Frontal cortex (tissue), 4 donors: ENCODE results near the gene EHF. TPM values are rescaled to one million over a fixed set of nuclear protein-coding genes. Genes with fewer than 3 reads are reported as not detected.

Experiments
- DNase-seq, 2 donors: peaks; one replicate each; pipeline ENCODE4 v3.0.0; 2012; ENCODE audit warnings: low spot score in 2 of 2
- FAIRE-seq: peaks from 2 replicates; lab custom pipeline; 2012; peaks lifted over from hg19 to GRCh38; lab: Jason Lieb, UNC
- total RNA-seq: library from RNA; depleted of rRNA; stranded (reverse); fragments of >200 nt; gene quantifications from one replicate; pipeline ENCODE4 v1.2.3, GENCODE V29; 2014
- donor health status: control.
- donor health status: control.
- donor health status: control.

EHF gene
- total RNA-seq, 1 donor from 2014 or later: 0.41 TPM

GRCh38 chr11:34601085-34601444 is 19.8 kb upstream of the EHF start:
- no peak for FAIRE-seq
- no peak for DNase-seq

- DNase-seq: no peak
- FAIRE-seq: no peak
These were observed 19.3 kb upstream of the EHF start for GRCh38 chr11:34601609-34602008.

GRCh38 chr11:34602245-34602644 is 18.6 kb upstream of the EHF start:
- no peak for DNase-seq
- FAIRE-seq: no peak

DNA sequence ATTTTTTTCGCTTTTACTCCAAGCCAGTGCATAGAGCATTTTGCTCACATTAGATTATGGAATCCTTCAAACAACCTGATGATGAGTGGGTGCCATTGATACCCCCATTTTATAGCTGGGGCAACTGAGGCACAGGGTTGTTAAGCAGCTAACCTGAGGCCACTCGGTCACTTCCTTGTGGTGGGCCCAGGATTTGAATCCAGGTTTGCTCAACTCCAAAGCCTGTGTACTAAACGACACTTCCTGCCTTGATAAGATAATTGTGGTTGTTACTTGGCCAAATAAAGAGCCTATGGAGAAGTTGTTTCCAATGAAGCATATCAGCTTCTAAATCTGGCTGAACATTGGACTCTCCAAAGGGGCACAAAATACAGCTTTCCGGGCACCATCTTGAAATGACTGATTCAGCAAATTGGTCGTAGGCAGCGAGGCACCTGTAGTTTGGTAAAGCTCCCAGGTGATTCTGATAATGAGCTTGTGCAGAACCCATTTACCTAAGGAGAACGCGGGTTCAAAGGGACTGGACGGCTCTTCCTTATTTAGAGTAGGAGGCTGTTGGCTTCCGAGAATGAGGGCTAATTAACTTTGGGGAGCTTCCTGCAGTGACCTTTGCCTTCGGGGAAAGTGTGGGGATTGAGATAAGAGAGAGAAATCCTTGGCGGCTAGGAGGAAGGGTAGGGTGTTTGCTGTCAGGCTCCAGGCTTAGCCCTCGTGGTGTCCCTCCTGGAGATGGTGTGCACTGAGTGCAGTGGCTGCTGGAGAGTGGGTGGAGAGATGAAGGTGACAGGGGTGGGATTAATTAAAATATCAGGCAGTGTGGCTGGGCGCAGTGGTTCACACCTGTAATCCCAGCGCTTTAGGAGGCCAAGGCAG is 17.5 kb upstream of the EHF start:
- DNase-seq: no peak
- no peak for FAIRE-seq

DNA sequence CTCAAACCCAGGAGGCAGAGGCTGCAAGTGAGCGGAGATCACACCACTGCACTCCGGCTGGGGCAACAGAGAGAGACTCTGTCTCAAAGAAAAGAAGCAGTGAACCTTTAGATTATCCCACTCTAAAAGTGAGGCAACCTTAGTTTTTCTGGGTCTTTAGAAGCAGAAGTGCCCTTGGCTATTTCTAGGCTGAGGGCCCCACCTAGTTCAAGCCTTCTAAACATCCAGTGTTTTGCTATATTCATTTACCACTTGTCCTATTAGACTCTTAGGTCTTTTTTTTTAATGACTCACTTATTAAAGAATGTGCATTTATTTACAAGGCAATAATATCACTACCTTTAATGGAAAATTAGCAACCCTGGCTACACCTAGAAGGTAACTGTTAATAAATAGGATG is 16.7 kb upstream of the EHF start:
- FAIRE-seq: no peak

DNA sequence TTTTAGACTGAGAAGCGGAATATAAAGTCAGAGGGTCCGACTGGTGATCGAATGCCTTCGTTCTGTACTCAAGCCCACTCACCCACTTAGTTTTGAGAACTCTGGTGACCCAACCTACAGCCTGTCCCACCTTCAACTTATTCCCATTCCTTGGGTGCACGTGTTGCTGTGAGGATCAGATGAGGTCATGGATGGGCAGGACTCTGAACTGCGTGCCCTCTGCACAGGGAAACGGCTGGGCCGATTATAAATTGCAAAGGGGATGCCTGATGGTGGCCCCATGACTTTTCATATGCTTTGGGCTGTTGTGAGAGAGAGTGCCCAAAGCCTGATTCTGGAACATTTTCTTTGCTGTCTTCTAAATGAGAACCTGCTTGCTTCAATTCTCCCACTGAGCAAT is 16.0 kb upstream of the EHF start:
- DNase-seq: no peak
- no peak for FAIRE-seq

More for the DNA sequence above, 16.7 kb upstream of the EHF start:
- DNase-seq: no peak

GRCh38 chr11:34605481-34606325 is 15.2 kb upstream of the EHF start:
- FAIRE-seq: no peak

GRCh38 chr11:34606326-34607120 is 14.4 kb upstream of the EHF start:
- FAIRE-seq (no peak), DNase-seq (no peak)

More at GRCh38 chr11:34605481-34606325, 15.2 kb upstream of the EHF start:
- no peak for DNase-seq

GRCh38 chr11:34609187-34609751 is 11.6 kb upstream of the EHF start:
- DNase-seq (no peak), FAIRE-seq (no peak)

GRCh38 chr11:34609850-34610249 is 11.0 kb upstream of the EHF start:
- DNase-seq: no peak
- FAIRE-seq: no peak

DNA sequence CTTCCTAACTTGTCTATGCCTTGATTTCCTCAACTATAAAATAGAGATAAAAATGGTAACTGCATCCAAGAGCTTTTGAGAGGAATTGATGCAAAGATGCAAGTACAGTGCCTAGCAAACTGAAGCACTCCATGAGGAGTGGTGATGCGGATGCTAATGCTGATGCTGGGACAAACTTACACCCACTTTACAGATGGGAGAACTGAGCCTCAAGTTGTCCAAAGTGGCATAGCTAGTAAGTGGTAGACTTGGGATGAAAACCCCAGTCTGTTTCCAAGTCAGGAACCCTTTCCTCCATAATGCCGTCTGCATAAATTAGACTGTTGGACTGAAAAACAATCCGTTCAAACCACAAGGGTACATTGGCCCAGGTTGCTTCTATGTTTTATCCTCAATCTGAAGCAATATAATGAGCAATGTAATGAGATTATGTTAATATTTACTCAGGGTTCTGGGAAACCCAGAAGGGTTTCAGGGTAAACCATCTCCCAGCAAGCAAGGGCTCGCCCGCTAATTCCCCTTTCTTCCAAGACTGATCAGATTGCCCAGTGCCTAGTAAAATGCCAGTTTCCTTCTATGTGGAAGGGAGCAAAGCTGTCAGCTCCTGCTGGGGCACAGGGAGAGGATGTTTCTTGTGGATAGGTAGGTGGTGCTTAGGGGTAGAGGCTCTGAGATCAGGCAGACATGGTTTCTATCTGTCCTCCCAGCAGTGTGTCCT is 10.4 kb upstream of the EHF start:
- DNase-seq (no peak), FAIRE-seq (no peak)

GRCh38 chr11:34613015-34613414 is 7.9 kb upstream of the EHF start:
- DNase-seq: no peak
- no peak for FAIRE-seq

- DNase-seq (no peak), FAIRE-seq (no peak)
These were observed 7.3 kb upstream of the EHF start for GRCh38 chr11:34613552-34614056.

- no peak for FAIRE-seq
- no peak for DNase-seq
These were observed 6.4 kb upstream of the EHF start for GRCh38 chr11:34614344-34615104.

DNA sequence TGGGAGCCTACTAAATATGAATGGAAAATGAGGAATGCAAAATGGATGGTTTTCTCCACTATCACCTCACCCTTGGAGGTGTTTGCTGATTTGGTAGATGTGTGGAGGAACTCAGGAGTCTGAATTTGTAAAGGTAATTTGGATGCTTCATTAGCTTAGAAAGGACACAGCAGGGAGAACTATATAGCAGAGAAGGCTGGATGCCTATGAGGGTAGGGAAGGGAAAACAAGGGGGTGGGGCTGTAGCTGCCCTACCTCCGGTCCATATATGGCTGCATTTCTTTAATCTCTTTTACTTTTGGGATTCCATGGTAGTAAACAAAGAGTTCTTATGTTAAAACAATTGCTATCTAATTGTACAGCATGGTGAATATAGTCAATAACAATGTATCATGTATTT is 4.8 kb upstream of the EHF start:
- FAIRE-seq (no peak), DNase-seq (no peak)

GRCh38 chr11:34616830-34617504 is 3.9 kb upstream of the EHF start:
- FAIRE-seq (no peak), DNase-seq (no peak)

DNA sequence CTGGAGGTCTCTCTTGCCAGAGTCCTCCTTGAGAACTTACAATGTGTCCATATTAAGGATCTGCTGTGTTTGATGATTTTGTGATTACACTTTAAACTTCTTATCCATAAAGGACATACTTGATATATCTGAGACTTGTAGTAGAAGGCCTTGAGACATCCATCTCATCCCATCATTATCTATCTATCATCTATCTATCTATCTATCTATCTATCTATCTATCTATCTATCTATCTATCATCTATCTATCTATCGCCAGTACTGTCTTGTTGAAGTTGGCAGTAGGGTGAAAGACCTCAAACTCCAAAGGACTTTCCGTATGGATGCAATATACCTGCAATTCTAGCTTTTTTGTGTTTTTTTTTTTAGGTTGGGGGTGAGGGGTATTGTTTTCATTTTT is 2.5 kb upstream of the EHF start:
- no peak for FAIRE-seq

GRCh38 chr11:34619062-34619516 is 1.8 kb upstream of the EHF start:
- DNase-seq (no peak), FAIRE-seq (no peak)

More for the DNA sequence above, 2.5 kb upstream of the EHF start:
- no peak for DNase-seq
